OCI-LY7 (cell line): Measurements from ENCODE around the gene GLS.

Source experiments
- EZH2phosphoT487 ChIP-seq: fragments of 200-600 bp; sonication (generic); IDR thresholded peaks from 2 replicates; pipeline ENCODE4 v1.6.1; 2018; ENCODE audit warnings: low read depth, borderline replicate concordance, mild to moderate bottlenecking, mixed run types, antibody characterized with exemption, low read length, moderate library complexity, mixed read lengths
- TF ChIP-seq, protein P1 (sequence below): fragments of 200-600 bp; sonication (generic); conservative IDR thresholded peaks from 2 replicates; pipeline ENCODE4 v1.5.1; 2014; ENCODE audit warnings: mild to moderate bottlenecking, antibody characterized with exemption, low read length, moderate library complexity, mixed read lengths

GRCh38 chr2:190855245-190855644 is 25.4 kb upstream of the GLS start:
- TF ChIP-seq, protein P1, sequence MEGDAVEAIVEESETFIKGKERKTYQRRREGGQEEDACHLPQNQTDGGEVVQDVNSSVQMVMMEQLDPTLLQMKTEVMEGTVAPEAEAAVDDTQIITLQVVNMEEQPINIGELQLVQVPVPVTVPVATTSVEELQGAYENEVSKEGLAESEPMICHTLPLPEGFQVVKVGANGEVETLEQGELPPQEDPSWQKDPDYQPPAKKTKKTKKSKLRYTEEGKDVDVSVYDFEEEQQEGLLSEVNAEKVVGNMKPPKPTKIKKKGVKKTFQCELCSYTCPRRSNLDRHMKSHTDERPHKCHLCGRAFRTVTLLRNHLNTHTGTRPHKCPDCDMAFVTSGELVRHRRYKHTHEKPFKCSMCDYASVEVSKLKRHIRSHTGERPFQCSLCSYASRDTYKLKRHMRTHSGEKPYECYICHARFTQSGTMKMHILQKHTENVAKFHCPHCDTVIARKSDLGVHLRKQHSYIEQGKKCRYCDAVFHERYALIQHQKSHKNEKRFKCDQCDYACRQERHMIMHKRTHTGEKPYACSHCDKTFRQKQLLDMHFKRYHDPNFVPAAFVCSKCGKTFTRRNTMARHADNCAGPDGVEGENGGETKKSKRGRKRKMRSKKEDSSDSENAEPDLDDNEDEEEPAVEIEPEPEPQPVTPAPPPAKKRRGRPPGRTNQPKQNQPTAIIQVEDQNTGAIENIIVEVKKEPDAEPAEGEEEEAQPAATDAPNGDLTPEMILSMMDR, result no peak
- TF ChIP-seq EZH2phosphoT487, result no peak
